HUES64 (cell line): ENCODE measurements around the gene PROB1.
"Not testable (repeated sequence)": the region's sequence is repeated elsewhere in the genome, so short reads cannot be mapped to it uniquely, and the experiment has no call there.

ENCODE experiments used
- H3K27ac ChIP-seq: 2 replicates; pipeline ENCODE4 v1.7.0; 2013; ENCODE audit warnings: low read depth, low read length, inconsistent platforms
- H3K27me3 ChIP-seq: 2 replicates; pipeline ENCODE4 v1.6.1; 2013; ENCODE audit warnings: mild to moderate bottlenecking, low read length; ENCODE audit not compliant: insufficient read depth
- H3K36me3 ChIP-seq: 2 replicates; pipeline ENCODE4 v1.6.1; 2013; ENCODE audit warnings: mild to moderate bottlenecking, low read length; ENCODE audit not compliant: insufficient read depth
- H3K4me1 ChIP-seq: 2 replicates; pipeline ENCODE4 v1.6.1; 2013; ENCODE audit warnings: mild to moderate bottlenecking, low read length, moderate library complexity; ENCODE audit not compliant: insufficient read depth
- H3K4me3 ChIP-seq: 2 replicates; pipeline ENCODE4 v1.5.1; 2013; ENCODE audit warnings: mild to moderate bottlenecking, low read length, moderate library complexity
- H3K9ac ChIP-seq: 2 replicates; pipeline ENCODE4 v1.6.1; 2013; ENCODE audit warnings: mild to moderate bottlenecking, low read depth, low read length
- H3K9me3 ChIP-seq: 2 replicates; pipeline ENCODE4 v1.6.1; 2013; ENCODE audit warnings: low read depth, low read length; ENCODE audit not compliant: insufficient read depth
- WGBS: fragments of 150-250, 120-280 bp; methylation state at CpG from one replicate; pipeline ENCODE4 v1.1.7; 2013; ENCODE audit warnings: missing lambda C conversion rate; 5-methylcytosine and 5-hydroxymethylcytosine counted together

Gene PROB1

DNA sequence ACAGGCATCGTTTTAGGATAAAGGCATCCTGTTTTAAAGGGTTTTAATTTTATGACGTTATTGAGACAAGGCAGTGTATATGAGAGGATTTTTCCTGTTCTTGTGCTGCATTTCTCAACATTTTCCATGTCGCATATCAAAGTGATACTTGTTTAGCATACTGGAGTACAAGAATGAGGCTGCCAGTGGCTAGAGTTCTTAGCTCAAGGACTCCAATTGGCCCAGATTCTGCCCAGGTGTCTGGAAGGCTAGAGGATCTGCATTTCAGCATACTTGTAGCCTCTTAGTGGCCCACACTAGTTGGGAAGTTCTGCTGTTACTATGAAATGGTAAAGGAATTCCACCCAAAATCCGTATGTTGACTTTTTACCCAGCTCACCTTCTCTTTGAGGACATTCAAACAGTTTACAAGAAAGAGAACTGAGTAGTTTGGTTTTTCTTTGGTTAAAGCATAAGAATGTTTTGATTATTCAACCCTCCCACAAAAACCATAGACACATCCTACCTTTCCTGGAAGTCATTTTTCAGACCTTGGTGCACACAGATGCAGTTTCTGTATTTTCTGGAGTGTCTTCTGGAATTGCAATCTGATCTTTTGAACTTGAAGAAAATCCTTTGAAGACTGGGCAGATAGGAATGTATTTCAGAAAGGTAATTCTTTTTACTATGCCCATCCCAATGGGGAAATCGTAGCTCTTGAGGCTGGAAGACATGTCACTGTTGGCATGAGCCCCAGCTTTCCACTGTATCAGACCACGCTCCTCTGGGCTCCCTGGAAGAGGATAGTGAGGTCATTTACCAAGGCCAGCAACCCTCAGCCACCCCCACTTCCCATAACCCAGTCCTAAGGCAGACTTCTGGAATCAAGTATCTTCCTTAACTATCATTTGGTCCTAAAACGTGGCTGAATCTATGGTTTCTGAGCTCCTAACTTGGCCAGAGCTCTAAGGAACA is 23.1 kb downstream of the PROB1 start:
- no peak overlapping the region for H3K9ac ChIP-seq
- H3K4me1 ChIP-seq, result no peaks in the 10 kb centered on the region
- WGBS, result 98% methylated on average over 7 of the region's 7 CpGs
- H3K4me3 ChIP-seq, result no peak overlapping the region
- H3K36me3 ChIP-seq, result peaks cover 48% of the 10 kb centered on the region
- no peaks in the 10 kb centered on the region for H3K27me3 ChIP-seq
- H3K9me3 ChIP-seq, result no peaks in the 10 kb centered on the region
- H3K27ac ChIP-seq, result no peak overlapping the region

DNA sequence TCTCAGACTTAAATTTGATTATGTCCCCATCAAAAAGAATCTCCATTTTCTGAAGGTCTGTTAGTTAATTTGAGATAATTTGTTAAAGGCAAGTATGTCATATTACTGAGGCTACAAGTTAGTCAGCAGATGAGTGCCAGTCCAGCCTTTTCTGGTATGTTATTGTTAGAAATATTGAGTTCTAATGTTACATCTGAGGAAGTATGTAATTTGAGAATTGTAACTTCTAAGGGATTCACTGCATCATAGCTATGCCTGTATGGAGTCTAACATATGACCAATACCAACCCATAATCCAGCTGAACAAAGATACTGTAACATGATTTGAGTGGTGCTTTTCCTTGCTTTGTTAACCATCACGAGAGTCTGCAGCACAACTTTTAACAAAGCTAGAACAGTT is 25.7 kb downstream of the PROB1 start:
- Histone ChIP-seq H3K9ac (no peak overlapping the region), H3K9me3 (no peaks in the 10 kb centered on the region), H3K4me3 (no peak overlapping the region), H3K27me3 (no peaks in the 10 kb centered on the region), H3K4me1 (no peaks in the 10 kb centered on the region), H3K36me3 (peaks cover 73% of the 10 kb centered on the region), H3K27ac (no peak overlapping the region)
- WGBS, result 100% methylated on average over 1 of the region's 1 CpG

DNA sequence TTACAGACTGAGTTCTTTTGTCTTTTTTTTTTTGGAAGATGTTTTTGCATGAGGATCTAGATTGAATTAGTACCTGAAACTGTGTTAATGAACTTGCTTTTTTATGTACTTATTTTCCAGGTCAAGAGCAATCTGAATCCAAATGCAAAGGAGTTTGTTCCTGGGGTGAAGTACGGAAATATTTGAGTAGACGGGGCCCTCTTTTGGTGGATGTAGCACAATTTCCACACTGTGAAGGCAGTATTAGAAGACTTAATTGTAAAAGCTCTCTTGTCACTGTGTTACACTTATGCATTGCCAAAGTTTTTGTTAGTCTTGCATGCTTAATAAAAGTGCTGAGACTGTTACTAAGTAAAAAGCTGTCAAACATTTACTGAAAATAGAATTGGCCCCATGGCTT is 26.3 kb downstream of the PROB1 start:
- Histone ChIP-seq H3K27ac (no peak overlapping the region), H3K4me1 (no peaks in the 10 kb centered on the region), H3K27me3 (no peaks in the 10 kb centered on the region), H3K9ac (no peak overlapping the region), H3K36me3 (peaks cover 78% of the 10 kb centered on the region), H3K9me3 (no peaks in the 10 kb centered on the region), H3K4me3 (no peak overlapping the region)
- WGBS, result 90% methylated on average over 2 of the region's 2 CpGs

- 100% methylated on average over 2 of the region's 2 CpGs for WGBS
- peaks cover 63% of the 10 kb centered on the region for H3K36me3 ChIP-seq
- no peak overlapping the region for H3K27ac ChIP-seq
- H3K9ac ChIP-seq, result no peak overlapping the region
- no peaks in the 10 kb centered on the region for H3K27me3 ChIP-seq
- no peak overlapping the region for H3K4me3 ChIP-seq
- no peaks in the 10 kb centered on the region for H3K4me1 ChIP-seq
- no peaks in the 10 kb centered on the region for H3K9me3 ChIP-seq
Measured at GRCh38 chr5:139364466-139364865, 30.4 kb downstream of the PROB1 start.

GRCh38 chr5:139363937-139364336 is 31.0 kb downstream of the PROB1 start:
- H3K4me1 ChIP-seq, result no peaks in the 10 kb centered on the region
- H3K27ac ChIP-seq, result no peak overlapping the region
- no peak overlapping the region for H3K4me3 ChIP-seq
- no peaks in the 10 kb centered on the region for H3K27me3 ChIP-seq
- WGBS, result 99% methylated on average over 2 of the region's 2 CpGs
- H3K9ac ChIP-seq, result no peak overlapping the region
- H3K9me3 ChIP-seq, result no peaks in the 10 kb centered on the region
- peaks cover 58% of the 10 kb centered on the region for H3K36me3 ChIP-seq

DNA sequence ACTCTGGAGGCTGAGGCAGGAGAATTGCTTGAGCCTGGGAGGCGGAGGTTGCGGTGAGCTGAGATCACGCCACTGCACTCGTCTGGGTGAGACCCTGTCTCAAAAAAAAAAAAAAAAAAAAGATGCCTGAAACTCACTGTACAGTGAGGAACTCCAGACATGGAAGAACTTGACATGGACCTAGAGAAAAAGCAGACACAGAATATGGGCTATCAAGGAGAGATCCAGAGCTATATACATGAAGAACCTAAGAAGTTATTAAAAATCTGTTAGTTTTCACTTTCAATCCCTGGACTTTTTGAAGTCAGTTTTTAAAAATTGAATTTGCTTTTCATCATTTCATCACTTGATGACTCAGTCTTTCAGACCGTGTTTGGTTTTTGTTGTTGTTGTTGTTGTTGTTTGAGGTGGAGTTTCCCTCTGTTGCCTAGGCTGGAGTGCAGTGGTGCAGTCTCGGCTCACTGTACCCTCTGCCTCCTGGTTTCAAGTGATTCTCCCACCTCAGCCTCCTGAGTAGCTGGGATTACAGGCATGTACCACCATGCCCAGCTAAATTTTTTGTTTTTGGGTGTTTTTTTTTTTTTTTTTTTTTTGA is 33.0 kb downstream of the PROB1 start:
- H3K27ac ChIP-seq, result no peak overlapping the region
- H3K27me3 ChIP-seq, result no peaks in the 10 kb centered on the region
- H3K4me3 ChIP-seq, result no peak overlapping the region
- H3K36me3 ChIP-seq, result peaks cover 52% of the 10 kb centered on the region
- no peaks in the 10 kb centered on the region for H3K9me3 ChIP-seq
- 95% methylated on average over 6 of the region's 6 CpGs for WGBS
- H3K4me1 ChIP-seq, result no peaks in the 10 kb centered on the region
- no peak overlapping the region for H3K9ac ChIP-seq

DNA sequence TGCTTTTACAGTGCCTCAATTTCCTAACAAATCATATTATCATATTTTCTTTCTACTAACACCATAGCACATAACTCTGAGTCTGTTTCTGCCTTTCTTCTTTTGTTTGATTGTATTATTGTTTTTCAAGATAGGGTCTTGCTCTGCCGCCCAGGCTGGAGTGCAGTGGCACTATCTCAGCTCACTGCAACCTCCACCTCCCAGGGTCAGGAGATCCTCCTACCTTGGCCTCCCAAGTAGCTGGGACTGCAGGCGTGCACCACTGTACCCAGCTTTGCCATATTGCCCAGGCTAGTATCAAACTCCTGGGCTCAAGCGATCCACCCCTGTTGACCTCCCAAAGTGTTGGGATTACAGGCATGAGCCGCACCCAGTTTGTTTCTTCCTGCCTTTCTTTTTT is 34.5 kb downstream of the PROB1 start:
- Histone ChIP-seq H3K36me3 (peaks cover 37% of the 10 kb centered on the region), H3K4me1 (no peaks in the 10 kb centered on the region), H3K9me3 (no peaks in the 10 kb centered on the region), H3K4me3 (no peak overlapping the region), H3K27me3 (no peaks in the 10 kb centered on the region), H3K27ac (no peak overlapping the region), H3K9ac (no peak overlapping the region)
- WGBS, result 92% methylated on average over 4 of the region's 4 CpGs

- H3K4me3 ChIP-seq, result no peak overlapping the region
- no peak overlapping the region for H3K27ac ChIP-seq
- H3K9me3 ChIP-seq, result no peaks in the 10 kb centered on the region
- H3K27me3 ChIP-seq, result no peaks in the 10 kb centered on the region
- no peak overlapping the region for H3K9ac ChIP-seq
- peaks cover 32% of the 10 kb centered on the region for H3K36me3 ChIP-seq
- no peaks in the 10 kb centered on the region for H3K4me1 ChIP-seq
Measured at GRCh38 chr5:139358064-139358463, 36.8 kb downstream of the PROB1 start.

- H3K36me3 ChIP-seq, result peaks cover 35% of the 10 kb centered on the region
- H3K4me1 ChIP-seq, H3K9ac ChIP-seq, H3K27ac ChIP-seq, H3K4me3 ChIP-seq, H3K27me3 ChIP-seq, H3K9me3 ChIP-seq: not testable (repeated sequence)
- WGBS, result 98% methylated on average over 8 of the region's 8 CpGs
Measured at GRCh38 chr5:139355900-139356299, 39.0 kb downstream of the PROB1 start.

DNA sequence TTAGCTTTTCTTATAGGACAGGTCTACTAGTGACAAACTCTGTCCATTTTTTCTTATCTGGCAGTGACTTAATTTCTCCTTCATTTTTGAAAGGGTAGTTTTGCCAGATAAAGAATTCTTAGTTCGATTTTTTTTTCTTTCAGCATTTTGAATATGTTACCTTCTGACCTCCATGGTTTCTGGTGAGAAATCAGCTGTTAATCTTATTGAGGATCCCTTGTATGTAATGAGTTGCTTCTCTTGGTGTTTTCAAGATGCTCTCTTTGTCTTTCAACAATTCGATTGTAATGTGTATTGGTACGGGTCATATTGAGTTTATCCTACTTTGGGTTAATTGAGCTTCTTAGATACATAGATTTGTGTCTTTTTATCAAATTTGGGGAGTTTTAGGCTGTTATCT is 40.7 kb downstream of the PROB1 start:
- WGBS, result 94% methylated on average over 3 of the region's 3 CpGs
- H3K9ac ChIP-seq, result no peak overlapping the region
- H3K36me3 ChIP-seq, result peaks cover 35% of the 10 kb centered on the region
- no peaks in the 10 kb centered on the region for H3K4me1 ChIP-seq
- H3K27ac ChIP-seq, result no peak overlapping the region
- H3K9me3 ChIP-seq, result no peaks in the 10 kb centered on the region
- H3K27me3 ChIP-seq, result no peaks in the 10 kb centered on the region
- H3K4me3 ChIP-seq, result no peak overlapping the region

GRCh38 chr5:139347863-139348262 is 47.0 kb downstream of the PROB1 start:
- H3K27me3 ChIP-seq, H3K9me3 ChIP-seq, H3K4me1 ChIP-seq, H3K27ac ChIP-seq, H3K4me3 ChIP-seq, H3K9ac ChIP-seq: not testable (repeated sequence)
- peaks cover 24% of the 10 kb centered on the region for H3K36me3 ChIP-seq
- 96% methylated on average over 8 of the region's 9 CpGs for WGBS
